HepG2 (cell line): Measurements from ENCODE around the gene CFAP70. TPM values are rescaled to one million over a fixed set of nuclear protein-coding genes. Genes with fewer than 3 reads are reported as not detected.

Source experiments
- ATAC-seq: fragments of 200-7000 bp; cut with Tn5 transposase; 3 replicates; pipeline ENCODE4 v1.9.1; 2020; ENCODE audit warnings: mild to moderate bottlenecking, moderate library complexity
- BruUV-seq: library from RNA; stranded (reverse); fragments of 400-500 nt; replicated peaks from 2 replicates; lab custom pipeline; 2021; lab: Mats Ljungman, UMichigan
- CTCF ChIA-PET: fragments of 300-600 bp; formaldehyde crosslinking; extraction: SDS; loops from one replicate; lab custom pipeline; 2021; ENCODE audit warnings: low total read pairs, inconsistent platforms, low intra/inter-chr PET ratio; lab: Yijun Ruan, JAX
- POLR2A ChIA-PET: fragments of 350-600 bp; sonication (Branson Sonifier 250); formaldehyde crosslinking; loops from one replicate; lab custom pipeline; 2020; ENCODE audit warnings: antibody characterized with exemption, inconsistent platforms; lab: Yijun Ruan, JAX
- DNase-seq: peaks from one replicate; pipeline ENCODE4 v3.0.0-alpha.2; 2015; ENCODE audit warnings: low spot score
- FAIRE-seq: peaks from 3 replicates; lab custom pipeline; 2011; peaks lifted over from hg19 to GRCh38; lab: Jason Lieb, UNC
- H2AFZ ChIP-seq: one replicate; pipeline ENCODE4 v1.6.1; 2011; ENCODE audit warnings: low read length, inconsistent platforms
- H3K27ac ChIP-seq: fragments of 300-600 bp; 3 replicates; pipeline ENCODE4 v1.8.0; 2011; ENCODE audit warnings: mixed run types, mild to moderate bottlenecking, mixed read lengths, low read length, inconsistent platforms; ENCODE audit not compliant: insufficient read depth; ENCODE audit errors: extremely low read length
- H3K27me3 ChIP-seq, 2 experiments: fragments of 200-600 bp in 1 of 2; 2 replicates in 1 of 2; 3 replicates in 1 of 2; pipeline versions ENCODE4 v1.6.0 to v1.8.0; 2011; ENCODE audit warnings: low read length in 2 of 2, mild to moderate bottlenecking in 2 of 2, moderate library complexity in 2 of 2, inconsistent platforms in 1 of 2; ENCODE audit not compliant: insufficient read depth in 2 of 2, control insufficient read depth in 1 of 2
- H3K36me3 ChIP-seq, 2 experiments: fragments of 200-600 bp in 1 of 2; replicated peaks in 1 of 2; 2 replicates in 1 of 2; 3 replicates in 1 of 2; pipeline versions ENCODE4 v1.5.1 to v1.8.0; 2011; ENCODE audit warnings: low read length in 2 of 2, inconsistent platforms in 1 of 2; ENCODE audit not compliant: insufficient read depth in 2 of 2, control insufficient read depth in 1 of 2
- H3K4me1 ChIP-seq: 2 replicates; pipeline ENCODE4 v1.5.1; 2012; ENCODE audit warnings: low read length, inconsistent platforms; ENCODE audit not compliant: insufficient read depth
- H3K4me2 ChIP-seq: 2 replicates; pipeline ENCODE4 v1.6.0; 2011; ENCODE audit warnings: low read depth, low read length, inconsistent platforms
- H3K4me3 ChIP-seq, 3 experiments: fragments of 200-600 bp in 1 of 3; sonication (generic), shearing (Covaris generic) in 1 of 3; replicated peaks in 1 of 3; 2 replicates each; pipeline ENCODE4 v1.5.1; 2011 to 2016; ENCODE audit warnings: low read length in 3 of 3, inconsistent platforms in 2 of 3, low read depth in 2 of 3, mild to moderate bottlenecking in 2 of 3, control low read depth in 1 of 3, mixed read lengths in 1 of 3; ENCODE audit not compliant: insufficient read depth in 1 of 3
- H3K79me2 ChIP-seq: one replicate; pipeline ENCODE4 v1.6.1; 2011; ENCODE audit warnings: low read length, inconsistent platforms; ENCODE audit not compliant: insufficient read depth
- H3K9ac ChIP-seq: 2 replicates; pipeline ENCODE4 v1.6.0; 2011; ENCODE audit warnings: mild to moderate bottlenecking, low read depth, low read length, inconsistent platforms; ENCODE audit not compliant: insufficient read depth
- H3K9me3 ChIP-seq: 2 replicates; pipeline ENCODE4 v1.5.1; 2012; ENCODE audit warnings: mild to moderate bottlenecking, low read length
- H4K20me1 ChIP-seq: 2 replicates; pipeline ENCODE4 v1.6.0; 2011; ENCODE audit warnings: inconsistent platforms, mild to moderate bottlenecking, low read length, moderate library complexity; ENCODE audit not compliant: insufficient read depth
- CHCHD3 ChIP-seq: sonication (generic); formaldehyde crosslinking; IDR thresholded peaks from 2 replicates; pipeline ENCODE4 v1.8.0; 2022; ENCODE audit warnings: mild to moderate bottlenecking, missing genetic modification reagents, moderate library complexity
- GFI1 ChIP-seq: sonication (generic); formaldehyde crosslinking; IDR thresholded peaks from 2 replicates; pipeline ENCODE4 v1.5.0; 2020; ENCODE audit warnings: missing genetic modification reagents, mild to moderate bottlenecking, borderline replicate concordance
- KDM5B ChIP-seq: sonication (generic); formaldehyde crosslinking; IDR thresholded peaks from 2 replicates; pipeline ENCODE4 v1.4.0; 2020; ENCODE audit warnings: missing genetic modification reagents, mild to moderate bottlenecking, borderline replicate concordance
- MAX ChIP-seq: IDR thresholded peaks from 2 replicates; pipeline ENCODE4 v1.6.1; 2012; ENCODE audit warnings: inconsistent platforms
- PBX2 ChIP-seq: IDR thresholded peaks from 2 replicates; pipeline ENCODE4 v1.6.1; 2016; ENCODE audit warnings: control low read depth
- SCMH1 ChIP-seq: sonication (generic); formaldehyde crosslinking; IDR thresholded peaks from 2 replicates; pipeline ENCODE4 v1.9.0; 2021; ENCODE audit warnings: missing genetic modification reagents, mild to moderate bottlenecking, borderline replicate concordance
- SUZ12 ChIP-seq: fragments of 150-350 bp; IDR thresholded peaks from 2 replicates; pipeline ENCODE4 v1.6.1; 2014; ENCODE audit warnings: low read depth, low read length
- YEATS4 ChIP-seq: sonication (generic); formaldehyde crosslinking; IDR thresholded peaks from 2 replicates; pipeline ENCODE4 v1.4.0; 2020; ENCODE audit warnings: missing genetic modification reagents, borderline replicate concordance
- ZNF562 ChIP-seq: sonication (generic); formaldehyde crosslinking; IDR thresholded peaks from 2 replicates; pipeline ENCODE4 v1.8.0; 2022; ENCODE audit warnings: missing genetic modification reagents, borderline replicate concordance
- ZNF577 ChIP-seq: sonication (generic); formaldehyde crosslinking; IDR thresholded peaks from 2 replicates; pipeline ENCODE4 v1.4.0; 2020; ENCODE audit warnings: mild to moderate bottlenecking, low read depth, missing genetic modification reagents, borderline replicate concordance
- ZNF75D ChIP-seq: sonication (generic); formaldehyde crosslinking; IDR thresholded peaks from 2 replicates; pipeline ENCODE4 v1.8.1; 2023; ENCODE audit warnings: missing genetic modification reagents, mild to moderate bottlenecking, borderline replicate concordance
- ZNF839 ChIP-seq: sonication (generic); formaldehyde crosslinking; IDR thresholded peaks from 2 replicates; pipeline ENCODE4 v1.4.0; 2020; ENCODE audit warnings: missing genetic modification reagents, mild to moderate bottlenecking, borderline replicate concordance
- WGBS: methylation state at CpG from one replicate; pipeline ENCODE4 v1.1.6; 2017; ENCODE audit warnings: low lambda C conversion rate; 5-methylcytosine and 5-hydroxymethylcytosine counted together
- in situ Hi-C: cut with HindIII; loops from 2 replicates; pipeline ENCODE4 v1.10.0; 2017; ENCODE audit warnings: low pct_unique_long_range_greater_than_20kb; ENCODE audit not compliant: extremely low pct_ligation_motif_present
- intact Hi-C: fragments of 100-400 bp; cut with micrococcal nuclease; formaldehyde crosslinking; loops from one replicate; pipeline ENCODE4 v1.10.0; 2022; ENCODE audit not compliant: unreplicated experiment
- polyA plus RNA-seq, 8 experiments: library from polyadenylated mRNA; depleted of rRNA in 3 of 8; stranded (reverse) in 7 of 8; unstranded in 1 of 8; fragments of >200 nt; fragmentation: Illumina TruSeq in 4 of 8; extraction: Trizol in 4 of 8; gene quantifications; 2 replicates each; pipeline versions ENCODE4 v1.2.1 to v1.2.3, GENCODE V29; 2011 to 2016; ENCODE audit warnings: low read depth in 4 of 8, missing spikeins in 1 of 8, mixed read lengths in 1 of 8; ENCODE audit not compliant: insufficient read depth in 1 of 8
- total RNA-seq, 5 experiments: library from RNA; depleted of rRNA; stranded (reverse); fragments of >200 nt; fragmentation: Illumina TruSeq; extraction: Trizol; gene quantifications; 2 replicates each; pipeline ENCODE4 v1.2.3, GENCODE V29; 2016; ENCODE audit warnings: low read depth in 1 of 5
- TF ChIP-seq, protein P1 (sequence below): sonication (generic); formaldehyde crosslinking; IDR thresholded peaks from 2 replicates; pipeline ENCODE4 v1.4.0; 2020; ENCODE audit warnings: low read depth, mild to moderate bottlenecking, missing genetic modification reagents
- TF ChIP-seq, protein P2 (sequence below): sonication (generic); formaldehyde crosslinking; IDR thresholded peaks from 2 replicates; pipeline ENCODE4 v1.8.1; 2022; ENCODE audit warnings: low read depth, mild to moderate bottlenecking, missing genetic modification reagents
- TF ChIP-seq, protein P3 (sequence below): IDR thresholded peaks from 2 replicates; pipeline ENCODE4 v1.6.1; 2016; ENCODE audit warnings: missing compliant biosample characterization, missing genetic modification reagents, borderline replicate concordance
- TF ChIP-seq, protein P4 (sequence below): sonication (generic); formaldehyde crosslinking; IDR thresholded peaks from 2 replicates; pipeline ENCODE4 v1.4.0; 2020; ENCODE audit warnings: missing genetic modification reagents, borderline replicate concordance

Gene CFAP70
- total and polyA plus RNA-seq, 2 of the 13 experiments (the other 11 are each of a cell fraction or from before 2014, with no cell fraction given), result 0.27 to 0.38 TPM

- Histone ChIP-seq H3K9me3 (no peaks in the 10 kb centered on the region), H3K4me3 (no peak overlapping the region), H3K4me2 (no peak overlapping the region), H3K27me3 (no peaks in the 10 kb centered on the region; a peak in 1 of 5 replicates), H4K20me1 (no peaks in the 10 kb centered on the region), H3K9ac (no peak overlapping the region), H3K4me1 (no peaks in the 10 kb centered on the region), H3K27ac (no peak overlapping the region), H3K36me3 (no peaks in the 10 kb centered on the region), H2AFZ (no peak overlapping the region), H3K79me2 (no peaks in the 10 kb centered on the region)
- POLR2A ChIA-PET, result no interaction called here
- CTCF ChIA-PET, result no interaction called here
- 16% methylated on average over 3 of the region's 3 CpGs for WGBS
- in situ Hi-C loops, result no loop called here
- no peak for DNase-seq
- intact Hi-C loops, result no loop called here
- FAIRE-seq, result no peak
- BruUV-seq, result no TSS peak
- no peak for ATAC-seq
- TF ChIP-seq ZNF839 (CRISPR knock-in tag) (no peak), SCMH1 (CRISPR knock-in tag) (no peak), PBX2 (no peak), KDM5B (CRISPR knock-in tag) (no peak), CHCHD3 (CRISPR knock-in tag) (no peak), GFI1 (no peak), MAX (no peak), ZNF562 (CRISPR knock-in tag) (no peak), SUZ12 (no peak), ZNF75D (CRISPR knock-in tag) (no peak), YEATS4 (CRISPR knock-in tag) (no peak), ZNF577 (no peak)
- TF ChIP-seq, protein P1, sequence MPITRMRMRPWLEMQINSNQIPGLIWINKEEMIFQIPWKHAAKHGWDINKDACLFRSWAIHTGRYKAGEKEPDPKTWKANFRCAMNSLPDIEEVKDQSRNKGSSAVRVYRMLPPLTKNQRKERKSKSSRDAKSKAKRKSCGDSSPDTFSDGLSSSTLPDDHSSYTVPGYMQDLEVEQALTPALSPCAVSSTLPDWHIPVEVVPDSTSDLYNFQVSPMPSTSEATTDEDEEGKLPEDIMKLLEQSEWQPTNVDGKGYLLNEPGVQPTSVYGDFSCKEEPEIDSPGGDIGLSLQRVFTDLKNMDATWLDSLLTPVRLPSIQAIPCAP (CRISPR knock-in tag), result no peak
- TF ChIP-seq, protein P2, sequence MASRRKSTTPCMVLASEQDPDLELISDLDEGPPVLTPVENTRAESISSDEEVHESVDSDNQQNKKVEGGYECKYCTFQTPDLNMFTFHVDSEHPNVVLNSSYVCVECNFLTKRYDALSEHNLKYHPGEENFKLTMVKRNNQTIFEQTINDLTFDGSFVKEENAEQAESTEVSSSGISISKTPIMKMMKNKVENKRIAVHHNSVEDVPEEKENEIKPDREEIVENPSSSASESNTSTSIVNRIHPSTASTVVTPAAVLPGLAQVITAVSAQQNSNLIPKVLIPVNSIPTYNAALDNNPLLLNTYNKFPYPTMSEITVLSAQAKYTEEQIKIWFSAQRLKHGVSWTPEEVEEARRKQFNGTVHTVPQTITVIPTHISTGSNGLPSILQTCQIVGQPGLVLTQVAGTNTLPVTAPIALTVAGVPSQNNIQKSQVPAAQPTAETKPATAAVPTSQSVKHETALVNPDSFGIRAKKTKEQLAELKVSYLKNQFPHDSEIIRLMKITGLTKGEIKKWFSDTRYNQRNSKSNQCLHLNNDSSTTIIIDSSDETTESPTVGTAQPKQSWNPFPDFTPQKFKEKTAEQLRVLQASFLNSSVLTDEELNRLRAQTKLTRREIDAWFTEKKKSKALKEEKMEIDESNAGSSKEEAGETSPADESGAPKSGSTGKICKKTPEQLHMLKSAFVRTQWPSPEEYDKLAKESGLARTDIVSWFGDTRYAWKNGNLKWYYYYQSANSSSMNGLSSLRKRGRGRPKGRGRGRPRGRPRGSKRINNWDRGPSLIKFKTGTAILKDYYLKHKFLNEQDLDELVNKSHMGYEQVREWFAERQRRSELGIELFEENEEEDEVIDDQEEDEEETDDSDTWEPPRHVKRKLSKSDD (CRISPR knock-in tag), result no peak
- TF ChIP-seq, protein P3, sequence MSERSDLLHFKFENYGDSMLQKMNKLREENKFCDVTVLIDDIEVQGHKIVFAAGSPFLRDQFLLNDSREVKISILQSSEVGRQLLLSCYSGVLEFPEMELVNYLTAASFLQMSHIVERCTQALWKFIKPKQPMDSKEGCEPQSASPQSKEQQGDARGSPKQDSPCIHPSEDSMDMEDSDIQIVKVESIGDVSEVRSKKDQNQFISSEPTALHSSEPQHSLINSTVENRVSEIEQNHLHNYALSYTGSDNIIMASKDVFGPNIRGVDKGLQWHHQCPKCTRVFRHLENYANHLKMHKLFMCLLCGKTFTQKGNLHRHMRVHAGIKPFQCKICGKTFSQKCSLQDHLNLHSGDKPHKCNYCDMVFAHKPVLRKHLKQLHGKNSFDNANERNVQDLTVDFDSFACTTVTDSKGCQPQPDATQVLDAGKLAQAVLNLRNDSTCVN (CRISPR knock-in tag), result no peak
- TF ChIP-seq, protein P4, sequence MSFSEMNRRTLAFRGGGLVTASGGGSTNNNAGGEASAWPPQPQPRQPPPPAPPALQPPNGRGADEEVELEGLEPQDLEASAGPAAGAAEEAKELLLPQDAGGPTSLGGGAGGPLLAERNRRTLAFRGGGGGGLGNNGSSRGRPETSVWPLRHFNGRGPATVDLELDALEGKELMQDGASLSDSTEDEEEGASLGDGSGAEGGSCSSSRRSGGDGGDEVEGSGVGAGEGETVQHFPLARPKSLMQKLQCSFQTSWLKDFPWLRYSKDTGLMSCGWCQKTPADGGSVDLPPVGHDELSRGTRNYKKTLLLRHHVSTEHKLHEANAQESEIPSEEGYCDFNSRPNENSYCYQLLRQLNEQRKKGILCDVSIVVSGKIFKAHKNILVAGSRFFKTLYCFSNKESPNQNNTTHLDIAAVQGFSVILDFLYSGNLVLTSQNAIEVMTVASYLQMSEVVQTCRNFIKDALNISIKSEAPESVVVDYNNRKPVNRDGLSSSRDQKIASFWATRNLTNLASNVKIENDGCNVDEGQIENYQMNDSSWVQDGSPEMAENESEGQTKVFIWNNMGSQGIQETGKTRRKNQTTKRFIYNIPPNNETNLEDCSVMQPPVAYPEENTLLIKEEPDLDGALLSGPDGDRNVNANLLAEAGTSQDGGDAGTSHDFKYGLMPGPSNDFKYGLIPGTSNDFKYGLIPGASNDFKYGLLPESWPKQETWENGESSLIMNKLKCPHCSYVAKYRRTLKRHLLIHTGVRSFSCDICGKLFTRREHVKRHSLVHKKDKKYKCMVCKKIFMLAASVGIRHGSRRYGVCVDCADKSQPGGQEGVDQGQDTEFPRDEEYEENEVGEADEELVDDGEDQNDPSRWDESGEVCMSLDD (CRISPR knock-in tag), result no peak
Measured at GRCh38 chr10:73296946-73297345, 61.7 kb downstream of the CFAP70 start.
